Panc1 (cell line): ENCODE data around the gene AKAP12.

Experiments used
- TCF7L2 ChIP-seq: IDR thresholded peaks from 2 replicates; pipeline ENCODE4 v1.6.1; 2011; ENCODE audit warnings: mild to moderate bottlenecking, low read depth, low read length, inconsistent platforms
- TF ChIP-seq, protein P1 (sequence below): fragments of 450-650 bp; IDR thresholded peaks from 2 replicates; pipeline ENCODE4 v1.5.1; 2017; ENCODE audit warnings: mild to moderate bottlenecking
- TF ChIP-seq, protein P2 (sequence below), 2 experiments: IDR thresholded peaks; 2 replicates each; pipeline ENCODE4 v1.6.1; 2011 to 2012; ENCODE audit warnings: low read depth in 2 of 2, control low read depth in 1 of 2, low read length in 1 of 2, mild to moderate bottlenecking in 1 of 2, moderate library complexity in 1 of 2; ENCODE audit not compliant: insufficient read depth in 1 of 2

DNA sequence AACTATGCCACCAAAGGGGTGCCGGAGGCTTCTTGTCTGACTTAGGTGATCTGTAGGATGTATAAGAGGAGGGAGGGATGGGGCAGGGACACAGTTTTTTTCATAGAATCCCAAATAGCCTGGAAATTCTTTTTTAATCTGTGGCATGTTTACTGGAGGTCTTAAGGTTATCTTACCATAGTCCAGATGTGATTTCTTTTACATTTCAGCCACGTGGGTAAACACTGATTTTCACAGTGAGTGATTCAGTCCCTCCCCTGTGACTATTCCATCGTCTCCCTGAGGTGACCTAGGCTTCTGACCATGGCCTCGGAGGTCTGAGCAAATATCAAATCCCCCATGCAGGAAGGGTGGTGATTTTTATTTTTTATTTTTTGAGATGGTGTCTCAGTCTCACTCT is 67.7 kb downstream of the AKAP12 start:
- no peak for TF ChIP-seq TCF7L2
- TF ChIP-seq, protein P1, sequence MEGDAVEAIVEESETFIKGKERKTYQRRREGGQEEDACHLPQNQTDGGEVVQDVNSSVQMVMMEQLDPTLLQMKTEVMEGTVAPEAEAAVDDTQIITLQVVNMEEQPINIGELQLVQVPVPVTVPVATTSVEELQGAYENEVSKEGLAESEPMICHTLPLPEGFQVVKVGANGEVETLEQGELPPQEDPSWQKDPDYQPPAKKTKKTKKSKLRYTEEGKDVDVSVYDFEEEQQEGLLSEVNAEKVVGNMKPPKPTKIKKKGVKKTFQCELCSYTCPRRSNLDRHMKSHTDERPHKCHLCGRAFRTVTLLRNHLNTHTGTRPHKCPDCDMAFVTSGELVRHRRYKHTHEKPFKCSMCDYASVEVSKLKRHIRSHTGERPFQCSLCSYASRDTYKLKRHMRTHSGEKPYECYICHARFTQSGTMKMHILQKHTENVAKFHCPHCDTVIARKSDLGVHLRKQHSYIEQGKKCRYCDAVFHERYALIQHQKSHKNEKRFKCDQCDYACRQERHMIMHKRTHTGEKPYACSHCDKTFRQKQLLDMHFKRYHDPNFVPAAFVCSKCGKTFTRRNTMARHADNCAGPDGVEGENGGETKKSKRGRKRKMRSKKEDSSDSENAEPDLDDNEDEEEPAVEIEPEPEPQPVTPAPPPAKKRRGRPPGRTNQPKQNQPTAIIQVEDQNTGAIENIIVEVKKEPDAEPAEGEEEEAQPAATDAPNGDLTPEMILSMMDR: no peak
- TF ChIP-seq, protein P2, sequence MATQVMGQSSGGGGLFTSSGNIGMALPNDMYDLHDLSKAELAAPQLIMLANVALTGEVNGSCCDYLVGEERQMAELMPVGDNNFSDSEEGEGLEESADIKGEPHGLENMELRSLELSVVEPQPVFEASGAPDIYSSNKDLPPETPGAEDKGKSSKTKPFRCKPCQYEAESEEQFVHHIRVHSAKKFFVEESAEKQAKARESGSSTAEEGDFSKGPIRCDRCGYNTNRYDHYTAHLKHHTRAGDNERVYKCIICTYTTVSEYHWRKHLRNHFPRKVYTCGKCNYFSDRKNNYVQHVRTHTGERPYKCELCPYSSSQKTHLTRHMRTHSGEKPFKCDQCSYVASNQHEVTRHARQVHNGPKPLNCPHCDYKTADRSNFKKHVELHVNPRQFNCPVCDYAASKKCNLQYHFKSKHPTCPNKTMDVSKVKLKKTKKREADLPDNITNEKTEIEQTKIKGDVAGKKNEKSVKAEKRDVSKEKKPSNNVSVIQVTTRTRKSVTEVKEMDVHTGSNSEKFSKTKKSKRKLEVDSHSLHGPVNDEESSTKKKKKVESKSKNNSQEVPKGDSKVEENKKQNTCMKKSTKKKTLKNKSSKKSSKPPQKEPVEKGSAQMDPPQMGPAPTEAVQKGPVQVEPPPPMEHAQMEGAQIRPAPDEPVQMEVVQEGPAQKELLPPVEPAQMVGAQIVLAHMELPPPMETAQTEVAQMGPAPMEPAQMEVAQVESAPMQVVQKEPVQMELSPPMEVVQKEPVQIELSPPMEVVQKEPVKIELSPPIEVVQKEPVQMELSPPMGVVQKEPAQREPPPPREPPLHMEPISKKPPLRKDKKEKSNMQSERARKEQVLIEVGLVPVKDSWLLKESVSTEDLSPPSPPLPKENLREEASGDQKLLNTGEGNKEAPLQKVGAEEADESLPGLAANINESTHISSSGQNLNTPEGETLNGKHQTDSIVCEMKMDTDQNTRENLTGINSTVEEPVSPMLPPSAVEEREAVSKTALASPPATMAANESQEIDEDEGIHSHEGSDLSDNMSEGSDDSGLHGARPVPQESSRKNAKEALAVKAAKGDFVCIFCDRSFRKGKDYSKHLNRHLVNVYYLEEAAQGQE (IDR thresholded peaks at IDR 0.05; ENCODE audit: insufficient read depth in 1 of 2, low read depth in 2 of 2, low read length in 1 of 2): no peak
